Left ventricle myocardium superior (tissue), 1 donor: ENCODE results near the gene OR3A3. TPM values are rescaled to one million over a fixed set of nuclear protein-coding genes. Genes with fewer than 3 reads are reported as not detected.
"Not testable (repeated sequence)": the region's sequence is repeated elsewhere in the genome, so short reads cannot be mapped to it uniquely, and the experiment has no call there.

ENCODE experiments used
- ATAC-seq: fragments of 200-7000 bp; cut with Tn5 transposase; one replicate; pipeline ENCODE4 v1.9.1; 2020; ENCODE audit warnings: mild to moderate bottlenecking, moderate library complexity
- DNase-seq: peaks from one replicate; pipeline ENCODE4 v3.0.0-alpha.2; 2020
- intact Hi-C: fragments of 100-400 bp; cut with micrococcal nuclease; formaldehyde crosslinking; loops from one replicate; pipeline ENCODE4 v1.11.0; 2022
- total RNA-seq: library from RNA; stranded (reverse); fragmentation: NEBNext Ultra II Directional; extraction: Animal tissue kit (Norgen Biotek cat#: 25700); gene quantifications from one replicate; pipeline ENCODE4 v1.2.1, GENCODE V29; 2021
- donor health status: DM: no; HTN: yes; CAD: no; lungs with severe emphysema.

Gene OR3A3
- total RNA-seq, 1 donor from 2014 or later: not detected

DNA sequence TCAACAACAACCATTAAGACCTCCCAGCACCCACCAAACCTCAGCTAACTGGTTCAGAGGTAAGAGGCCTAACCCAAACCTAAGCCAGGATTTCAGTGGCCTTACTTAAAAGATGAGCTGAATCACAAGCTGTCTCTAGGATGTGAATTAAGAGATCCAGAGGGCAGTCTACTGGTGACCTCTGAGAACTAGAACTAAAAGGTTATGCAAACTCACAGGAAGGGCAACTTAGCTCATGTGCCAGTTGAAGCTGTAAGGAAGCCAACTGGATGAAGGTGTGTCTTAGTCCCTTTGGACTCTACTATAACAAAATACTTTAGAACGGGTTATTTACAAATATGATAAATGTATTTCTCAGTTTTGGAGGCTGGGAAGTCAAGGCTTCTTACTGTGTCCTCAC lies 55.2 kb downstream of the OR3A3 start:
- ATAC-seq, intact Hi-C loops, DNase-seq: not testable (repeated sequence)

DNA sequence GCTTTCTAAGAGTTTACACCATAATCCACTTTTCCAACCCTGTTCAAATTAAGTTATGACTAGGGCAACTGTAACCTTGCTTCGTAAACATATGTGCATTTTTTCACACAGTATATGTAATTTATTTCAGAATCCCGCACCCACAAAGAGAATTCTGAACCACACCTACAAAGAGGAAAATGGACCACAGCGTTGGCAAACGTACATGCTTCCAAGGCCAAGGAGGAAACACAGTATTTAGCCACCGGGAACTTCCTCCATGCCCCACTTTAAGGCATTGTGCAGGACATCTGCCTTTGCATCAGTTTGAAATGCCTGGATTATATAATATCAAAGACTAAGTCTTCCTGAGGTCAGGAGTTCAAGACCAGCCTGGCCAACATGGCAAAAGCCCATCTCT lies 58.4 kb downstream of the OR3A3 start:
- ATAC-seq (no peak), DNase-seq (no peak)
- intact Hi-C loops: no loop called here

DNA sequence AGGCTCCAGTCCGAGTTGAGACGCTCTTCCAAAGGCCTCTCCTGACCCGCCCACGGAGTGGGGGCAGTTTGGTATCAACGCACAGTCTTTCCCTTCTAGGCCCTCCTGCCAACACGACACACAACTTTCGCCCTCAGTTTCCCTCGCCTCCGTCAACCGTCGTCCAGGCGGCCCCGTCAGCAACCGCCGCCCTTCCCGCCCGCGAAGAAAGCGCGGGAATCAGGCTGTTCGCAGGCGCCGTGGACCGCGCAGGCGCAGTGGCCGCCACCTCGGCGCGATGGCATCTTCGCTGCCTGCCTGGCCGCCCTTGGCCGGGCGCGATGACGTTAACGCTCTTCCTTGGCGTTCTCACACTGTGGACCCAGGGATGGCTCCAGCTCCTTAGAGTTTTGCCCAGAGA lies 60.4 kb downstream of the OR3A3 start, which contains the start of gene SPATA22:
TSS of gene SPATA22 (minus strand) at position 221 of the 400 bp plus-strand sequence. CDS start 2,494 bp downstream, outside the sequence.
- intact Hi-C loops: no loop called here
- no peak for ATAC-seq

DNA sequence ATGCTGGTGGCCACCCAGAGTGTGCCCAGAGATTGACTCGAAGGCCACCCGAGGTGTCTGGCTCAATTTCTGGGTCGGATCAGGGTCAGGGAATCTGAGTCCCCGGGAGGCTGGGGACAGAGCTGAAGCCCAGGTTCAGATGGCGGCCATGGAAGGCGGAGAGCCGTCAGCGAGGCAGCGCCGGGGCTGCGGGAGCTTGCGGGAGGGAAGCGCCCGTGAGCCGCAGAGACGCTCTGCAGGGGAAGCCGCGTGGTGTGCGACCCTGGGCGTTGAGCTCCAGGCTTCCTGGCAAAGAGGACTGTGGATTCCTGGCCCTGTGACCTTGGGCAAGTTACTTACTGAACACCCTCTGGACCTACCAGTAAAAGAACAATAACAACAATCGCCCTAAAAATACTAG lies 61.0 kb downstream of the OR3A3 start:
- intact Hi-C loops: no loop called here
- no peak for ATAC-seq
- no peak for DNase-seq

More for the DNA sequence above, 60.4 kb downstream of the OR3A3 start, which contains the start of gene SPATA22:
- no peak for DNase-seq

Other genes with a start within 250 kb of the OR3A3 start
- not detected for gene OR1A2, start 213.9 kb upstream of the OR3A3 start, total RNA-seq
- gene OR1A1, start 203.7 kb upstream of the OR3A3 start, total RNA-seq: not detected
- gene OR3A1, start 113.0 kb upstream of the OR3A3 start, total RNA-seq: not detected
- gene OR3A2, start 25.1 kb upstream of the OR3A3 start, total RNA-seq: not detected
- gene OR1E1, start 13.0 kb upstream of the OR3A3 start, total RNA-seq: not detected
- gene OR1E2, start 22.5 kb downstream of the OR3A3 start, total RNA-seq: not detected
- gene SPATA22, start 60.4 kb downstream of the OR3A3 start, total RNA-seq: 0.50 TPM
- 3.7 TPM for gene ASPA, start 64.6 kb downstream of the OR3A3 start, total RNA-seq
- 1.3 TPM for gene TRPV3, start 146.4 kb downstream of the OR3A3 start, total RNA-seq
- gene TRPV1, start 198.0 kb downstream of the OR3A3 start, total RNA-seq: 3.5 TPM
- 5.1 TPM for gene SHPK, start 224.9 kb downstream of the OR3A3 start, total RNA-seq
- gene CTNS, start 225.4 kb downstream of the OR3A3 start, total RNA-seq: 7.1 TPM